ENCODE results near the gene ICAM1.
"Not testable (repeated sequence)": the region's sequence is repeated elsewhere in the genome, so short reads cannot be mapped to it uniquely, and the experiment has no call there.

GRCh38 chr19:10282043-10282442, 11.1 kb downstream of the ICAM1 start:
- TF ChIP-seq, protein P1, sequence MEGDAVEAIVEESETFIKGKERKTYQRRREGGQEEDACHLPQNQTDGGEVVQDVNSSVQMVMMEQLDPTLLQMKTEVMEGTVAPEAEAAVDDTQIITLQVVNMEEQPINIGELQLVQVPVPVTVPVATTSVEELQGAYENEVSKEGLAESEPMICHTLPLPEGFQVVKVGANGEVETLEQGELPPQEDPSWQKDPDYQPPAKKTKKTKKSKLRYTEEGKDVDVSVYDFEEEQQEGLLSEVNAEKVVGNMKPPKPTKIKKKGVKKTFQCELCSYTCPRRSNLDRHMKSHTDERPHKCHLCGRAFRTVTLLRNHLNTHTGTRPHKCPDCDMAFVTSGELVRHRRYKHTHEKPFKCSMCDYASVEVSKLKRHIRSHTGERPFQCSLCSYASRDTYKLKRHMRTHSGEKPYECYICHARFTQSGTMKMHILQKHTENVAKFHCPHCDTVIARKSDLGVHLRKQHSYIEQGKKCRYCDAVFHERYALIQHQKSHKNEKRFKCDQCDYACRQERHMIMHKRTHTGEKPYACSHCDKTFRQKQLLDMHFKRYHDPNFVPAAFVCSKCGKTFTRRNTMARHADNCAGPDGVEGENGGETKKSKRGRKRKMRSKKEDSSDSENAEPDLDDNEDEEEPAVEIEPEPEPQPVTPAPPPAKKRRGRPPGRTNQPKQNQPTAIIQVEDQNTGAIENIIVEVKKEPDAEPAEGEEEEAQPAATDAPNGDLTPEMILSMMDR (IDR thresholded peaks at IDR 0.05; ENCODE audit: poor library complexity, severe bottlenecking), result not testable (repeated sequence)
- TF ChIP-seq EZH2 (IDR thresholded peaks at IDR 0.05; ENCODE audit: borderline replicate concordance, insufficient read depth, low read length, poor library complexity, severe bottlenecking); TAF1 (IDR thresholded peaks at IDR 0.05; ENCODE audit: low read depth): not testable (repeated sequence)
